Endothelial cell of umbilical vein (primary cell): ENCODE results near the gene SH3PXD2B. TPM values are rescaled to one million over a fixed set of nuclear protein-coding genes. Genes with fewer than 3 reads are reported as not detected.

ENCODE experiments used
- BruUV-seq: library from RNA; stranded (reverse); fragments of 400-500 nt; replicated peaks from 2 replicates; lab custom pipeline; 2021; lab: Mats Ljungman, UMichigan
- CTCF ChIA-PET: fragments of 300-600, 350-600 bp; sonication (Branson Sonifier 250); formaldehyde crosslinking; loops from one replicate; lab custom pipeline; 2021; ENCODE audit warnings: antibody characterized with exemption, inconsistent platforms; lab: Charles Lee
- POLR2A ChIA-PET: fragments of 300-600, 350-600 bp; sonication (Branson Sonifier 250); formaldehyde crosslinking; loops from one replicate; lab custom pipeline; 2021; ENCODE audit warnings: antibody characterized with exemption, inconsistent platforms; lab: Charles Lee
- DNase-seq: peaks from one replicate; pipeline ENCODE4 v3.0.0-alpha.2; 2011; ENCODE audit warnings: low read depth, low spot score
- FAIRE-seq: peaks from 2 replicates; lab custom pipeline; 2011; peaks lifted over from hg19 to GRCh38; lab: Jason Lieb, UNC
- H2AFZ ChIP-seq: 2 replicates; pipeline ENCODE4 v1.6.0; 2012; ENCODE audit warnings: low read depth, low read length, control low read depth, inconsistent platforms
- H3K27ac ChIP-seq: 2 replicates; pipeline ENCODE4 v1.5.1; 2011; ENCODE audit warnings: low read depth, mild to moderate bottlenecking, control low read depth, low read length, moderate library complexity; ENCODE audit not compliant: insufficient read depth
- H3K27me3 ChIP-seq, 2 experiments: 2 replicates each; pipeline versions ENCODE4 v1.6.0 to v1.6.1; 2011; ENCODE audit warnings: low read length in 2 of 2, mixed read lengths in 1 of 2; ENCODE audit not compliant: control insufficient read depth in 2 of 2, insufficient read depth in 2 of 2
- H3K36me3 ChIP-seq, 2 experiments: 2 replicates in 1 of 2; 3 replicates in 1 of 2; pipeline ENCODE4 v1.5.1; 2011; ENCODE audit warnings: low read length in 2 of 2, mild to moderate bottlenecking in 1 of 2, moderate library complexity in 1 of 2; ENCODE audit not compliant: control insufficient read depth in 2 of 2, insufficient read depth in 2 of 2; ENCODE audit errors: extremely low read depth in 1 of 2
- H3K4me1 ChIP-seq: 3 replicates; pipeline ENCODE4 v1.5.1; 2011; ENCODE audit warnings: mild to moderate bottlenecking, low read length; ENCODE audit not compliant: control insufficient read depth, insufficient read depth; ENCODE audit errors: extremely low read depth
- H3K4me2 ChIP-seq: 2 replicates; pipeline ENCODE4 v1.6.1; 2011; ENCODE audit warnings: low read length, control low read depth, mixed read lengths; ENCODE audit not compliant: insufficient read depth
- H3K4me3 ChIP-seq, 3 experiments: fragments of 200-600 bp in 1 of 3; sonication (generic), shearing (Covaris generic) in 1 of 3; replicated peaks in 1 of 3; 2 replicates each; pipeline ENCODE4 v1.5.1; 2011 to 2016; ENCODE audit warnings: control low read depth in 3 of 3, low read length in 3 of 3, mild to moderate bottlenecking in 2 of 3, inconsistent platforms in 1 of 3, low read depth in 1 of 3, moderate library complexity in 1 of 3; ENCODE audit not compliant: insufficient read depth in 1 of 3
- H3K79me2 ChIP-seq: 2 replicates; pipeline ENCODE4 v1.6.0; 2012; ENCODE audit warnings: low read length, inconsistent platforms; ENCODE audit not compliant: control insufficient read depth, insufficient read depth
- H3K9ac ChIP-seq: replicated peaks from 2 replicates; pipeline ENCODE3; 2011; ENCODE audit warnings: low read length, control low read depth; ENCODE audit not compliant: insufficient read depth; ENCODE audit errors: extremely low read depth
- H3K9me1 ChIP-seq: replicated peaks from 3 replicates; pipeline ENCODE4 v1.6.0; 2011; ENCODE audit warnings: mild to moderate bottlenecking, low read length; ENCODE audit not compliant: control insufficient read depth, insufficient read depth; ENCODE audit errors: extremely low read depth
- H3K9me3 ChIP-seq: replicated peaks from 2 replicates; pipeline ENCODE4 v1.5.1; 2012; ENCODE audit warnings: low read length, inconsistent platforms; ENCODE audit not compliant: control insufficient read depth, insufficient read depth
- H4K20me1 ChIP-seq: replicated peaks from 2 replicates; pipeline ENCODE3; 2011; ENCODE audit warnings: mild to moderate bottlenecking, low read length; ENCODE audit not compliant: control insufficient read depth, insufficient read depth; ENCODE audit errors: extremely low read depth
- EZH2 ChIP-seq: IDR thresholded peaks from 2 replicates; pipeline ENCODE4 v1.6.1; 2012; ENCODE audit warnings: borderline replicate concordance, low read depth, mild to moderate bottlenecking, moderate library complexity, low read length, inconsistent platforms; ENCODE audit not compliant: severe bottlenecking
- FOS ChIP-seq: IDR thresholded peaks from 2 replicates; pipeline ENCODE4 v1.6.1; 2011; ENCODE audit warnings: mild to moderate bottlenecking, low read length, moderate library complexity, borderline replicate concordance; ENCODE audit not compliant: insufficient read depth
- GATA2 ChIP-seq: IDR thresholded peaks from 2 replicates; pipeline ENCODE4 v1.7.0; 2011; ENCODE audit warnings: low read depth, mild to moderate bottlenecking, moderate library complexity, mixed read lengths, low read length; ENCODE audit not compliant: insufficient read length, insufficient read depth
- JUN ChIP-seq: IDR thresholded peaks from 2 replicates; pipeline ENCODE4 v1.6.1; 2011; ENCODE audit warnings: borderline replicate concordance, low read depth; ENCODE audit not compliant: insufficient read length, insufficient read depth
- POLR2A ChIP-seq: IDR thresholded peaks from 2 replicates; pipeline ENCODE4 v1.6.1; 2012; ENCODE audit warnings: low read depth, mild to moderate bottlenecking, control low read depth, low read length
- POLR2AphosphoS5 ChIP-seq: IDR thresholded peaks from 2 replicates; pipeline ENCODE4 v1.6.1; 2012; ENCODE audit warnings: low read depth, mild to moderate bottlenecking, control low read depth, low read length, moderate library complexity; ENCODE audit not compliant: insufficient read depth
- dilution Hi-C: fragments of 300-500 bp; cut with MboI; formaldehyde crosslinking; loops from one replicate; pipeline ENCODE4 v1.15.0; 2019; ENCODE audit warnings: low sequenced_read_pairs; ENCODE audit not compliant: extremely low pct_ligation_motif_present
- intact Hi-C: fragments of 100-400 bp; cut with micrococcal nuclease; formaldehyde crosslinking; loops from one replicate; pipeline ENCODE4 v1.10.0; 2022
- polyA plus RNA-seq, 4 experiments: library from polyadenylated mRNA; depleted of rRNA in 3 of 4; stranded (reverse) in 3 of 4; unstranded in 1 of 4; fragments of >200 nt; gene quantifications; 2 replicates each; pipeline versions ENCODE4 v1.2.1 to v1.2.3, GENCODE V29; 2011 to 2012; ENCODE audit warnings: missing spikeins in 1 of 4
- total RNA-seq: library from RNA; stranded (reverse); gene quantifications from 2 replicates; pipeline ENCODE4 v1.2.3, GENCODE V29; 2021
- TF ChIP-seq, protein P1 (sequence below), 2 donors: IDR thresholded peaks; 1 replicate in 1 of 2; 2 replicates in 1 of 2; pipeline ENCODE4 v1.5.1; 2011; ENCODE audit warnings: low read length in 2 of 2, mild to moderate bottlenecking in 2 of 2, moderate library complexity in 2 of 2, control low read depth in 1 of 2, inconsistent platforms in 1 of 2, low read depth in 1 of 2; ENCODE audit not compliant: insufficient read depth in 1 of 2; ENCODE audit errors: extremely low read depth in 1 of 2

The SH3PXD2B gene
- total and polyA plus RNA-seq, 2 donors (not counting 3 experiments of a cell fraction or from before 2014, with no cell fraction given): 23.5 to 66.3 TPM

DNA sequence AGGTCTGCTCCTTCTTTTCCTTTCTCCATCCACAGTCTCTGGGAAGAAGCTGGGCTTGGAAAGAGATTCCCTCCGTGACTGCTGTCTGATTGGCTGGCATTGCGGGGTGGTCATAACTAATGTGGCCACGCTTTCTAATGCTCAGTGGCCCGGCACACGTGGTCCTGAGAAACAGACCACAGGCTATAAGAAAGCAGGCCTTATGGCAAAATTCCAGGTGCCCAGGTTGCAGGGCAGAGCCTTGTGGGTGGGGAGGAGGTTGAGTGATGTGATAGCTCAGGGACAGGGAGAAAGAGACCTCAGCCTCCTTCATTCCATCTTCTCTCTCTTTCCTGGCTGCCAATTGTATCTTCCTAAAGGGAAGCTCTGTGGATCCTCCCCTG is 5.4 kb upstream of the SH3PXD2B start:
- Histone ChIP-seq H3K4me2 (no peak overlapping the region), H3K36me3 (no peaks in the 10 kb centered on the region), H3K27me3 (no peaks in the 10 kb centered on the region), H3K9me3 (no peaks in the 10 kb centered on the region), H3K9ac (no peak overlapping the region), H3K9me1 (no peaks in the 10 kb centered on the region), H3K4me1 (peaks cover 21% of the 10 kb centered on the region), H3K27ac (no peak overlapping the region), H3K4me3 (no peak overlapping the region), H2AFZ (no peak overlapping the region), H3K79me2 (no peaks in the 10 kb centered on the region), H4K20me1 (no peaks in the 10 kb centered on the region)
- no peak for TF ChIP-seq POLR2A
- dilution Hi-C loops (no loop called here), intact Hi-C loops (loop anchor here (5.0 kb wide), 1 partner anchor 183 kb away; the partner anchor contains the start of gene NEURL1B)
- no peak for FAIRE-seq
- POLR2A ChIA-PET: no interaction called here
- no TSS peak for BruUV-seq
- CTCF ChIA-PET: interaction anchor here (2.9 to 3.7 kb wide), 2 partner anchors 11 to 238 kb away, joined by 16 to 41 read pairs; no protein-coding TSS in a partner anchor
- no peak for DNase-seq

DNA sequence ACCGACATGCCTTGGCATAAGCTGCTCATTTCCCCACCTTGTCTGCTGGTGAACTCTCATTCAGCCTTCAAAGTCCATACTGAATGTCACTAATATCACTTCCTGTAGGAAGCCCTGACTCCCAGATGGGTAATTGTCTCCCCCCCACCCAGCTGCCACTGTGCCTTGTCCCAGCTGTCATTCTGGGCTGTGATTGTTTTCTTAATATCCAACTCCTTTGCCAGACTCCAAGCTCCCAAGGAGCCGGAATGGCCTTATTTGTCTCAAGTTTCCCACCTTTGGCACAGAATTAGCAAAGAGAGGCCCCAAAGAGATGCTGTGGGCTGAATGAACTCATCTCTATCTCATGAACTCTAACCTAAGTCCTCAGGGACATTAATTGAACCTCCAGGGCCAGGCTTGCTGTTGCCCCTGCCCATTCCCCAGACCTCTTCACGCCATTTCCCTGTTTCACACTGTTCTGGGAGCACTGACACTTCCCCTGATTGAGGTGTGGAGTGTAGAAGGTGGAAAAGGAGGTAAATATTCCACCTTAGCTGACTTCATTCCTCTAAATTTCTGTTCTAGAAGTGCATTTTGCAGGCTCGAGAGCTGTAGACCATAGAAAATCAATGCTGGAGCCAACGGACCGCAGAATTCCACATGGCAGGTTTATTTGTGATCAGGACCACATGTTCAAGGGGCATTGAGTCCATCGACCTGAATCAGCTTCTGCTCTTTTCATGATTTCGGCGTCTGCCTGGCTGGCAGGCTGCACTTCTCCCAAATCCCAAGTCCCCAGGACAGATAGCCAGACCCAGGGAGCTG is 4.9 kb upstream of the SH3PXD2B start:
- no peak overlapping the region for H2AFZ ChIP-seq
- dilution Hi-C loops (no loop called here), intact Hi-C loops (no loop called here)
- no peak overlapping the region for H3K4me3 ChIP-seq
- peaks cover 23% of the 10 kb centered on the region for H3K4me1 ChIP-seq
- no peaks in the 10 kb centered on the region for H3K27me3 ChIP-seq
- DNase-seq: no peak
- TF ChIP-seq, protein P1, sequence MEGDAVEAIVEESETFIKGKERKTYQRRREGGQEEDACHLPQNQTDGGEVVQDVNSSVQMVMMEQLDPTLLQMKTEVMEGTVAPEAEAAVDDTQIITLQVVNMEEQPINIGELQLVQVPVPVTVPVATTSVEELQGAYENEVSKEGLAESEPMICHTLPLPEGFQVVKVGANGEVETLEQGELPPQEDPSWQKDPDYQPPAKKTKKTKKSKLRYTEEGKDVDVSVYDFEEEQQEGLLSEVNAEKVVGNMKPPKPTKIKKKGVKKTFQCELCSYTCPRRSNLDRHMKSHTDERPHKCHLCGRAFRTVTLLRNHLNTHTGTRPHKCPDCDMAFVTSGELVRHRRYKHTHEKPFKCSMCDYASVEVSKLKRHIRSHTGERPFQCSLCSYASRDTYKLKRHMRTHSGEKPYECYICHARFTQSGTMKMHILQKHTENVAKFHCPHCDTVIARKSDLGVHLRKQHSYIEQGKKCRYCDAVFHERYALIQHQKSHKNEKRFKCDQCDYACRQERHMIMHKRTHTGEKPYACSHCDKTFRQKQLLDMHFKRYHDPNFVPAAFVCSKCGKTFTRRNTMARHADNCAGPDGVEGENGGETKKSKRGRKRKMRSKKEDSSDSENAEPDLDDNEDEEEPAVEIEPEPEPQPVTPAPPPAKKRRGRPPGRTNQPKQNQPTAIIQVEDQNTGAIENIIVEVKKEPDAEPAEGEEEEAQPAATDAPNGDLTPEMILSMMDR (IDR thresholded peaks at IDR 0.05; ENCODE audit: extremely low read depth in 1 of 2, insufficient read depth in 1 of 2, low read depth in 1 of 2, low read length in 2 of 2): no peak
- TF ChIP-seq EZH2 (no peak), JUN (no peak), POLR2AphosphoS5 (no peak), GATA2 (no peak), FOS (no peak)
- CTCF ChIA-PET: interaction anchor here (2.9 to 3.7 kb wide), 2 partner anchors 12 to 238 kb away, joined by 16 to 41 read pairs; no protein-coding TSS in a partner anchor
- no peak overlapping the region for H3K4me2 ChIP-seq
- H3K9ac ChIP-seq: no peak overlapping the region
- H3K27ac ChIP-seq: no peak overlapping the region
- POLR2A ChIA-PET: no interaction called here
- no peaks in the 10 kb centered on the region for H3K9me3 ChIP-seq
- no TSS peak for BruUV-seq
- H3K9me1 ChIP-seq: no peaks in the 10 kb centered on the region
- peaks cover under 1% of the 10 kb centered on the region for H3K79me2 ChIP-seq
- FAIRE-seq: no peak
- no peaks in the 10 kb centered on the region for H3K36me3 ChIP-seq
- no peaks in the 10 kb centered on the region for H4K20me1 ChIP-seq
